ENCODE data around the gene PNMA1.

Gene PNMA1

GRCh38 chr14:73751157-73751691 is 37.0 kb upstream of the PNMA1 start:
- DNase-seq (ENCODE audit: low read depth in 2 of 2), result no peak

DNA sequence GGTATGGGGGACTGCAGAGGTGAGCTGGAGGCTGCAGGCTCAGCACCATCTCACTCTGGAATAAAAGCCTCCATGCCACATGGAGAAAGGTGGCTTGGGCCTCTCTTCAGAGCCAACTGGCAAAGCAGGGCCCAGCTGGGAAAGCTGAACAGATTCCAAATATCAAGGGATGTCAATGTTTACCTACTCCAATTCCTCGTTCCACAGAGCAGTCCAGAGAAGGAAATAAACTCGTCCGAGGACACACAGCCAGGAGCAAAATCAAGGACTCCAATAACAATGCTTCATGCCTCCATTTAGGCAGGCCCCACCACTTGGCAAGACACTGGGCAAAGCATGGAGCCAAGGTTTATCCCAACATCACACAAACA is 36.3 kb upstream of the PNMA1 start:
- no peak for DNase-seq (ENCODE audit: low read depth in 2 of 2)

DNA sequence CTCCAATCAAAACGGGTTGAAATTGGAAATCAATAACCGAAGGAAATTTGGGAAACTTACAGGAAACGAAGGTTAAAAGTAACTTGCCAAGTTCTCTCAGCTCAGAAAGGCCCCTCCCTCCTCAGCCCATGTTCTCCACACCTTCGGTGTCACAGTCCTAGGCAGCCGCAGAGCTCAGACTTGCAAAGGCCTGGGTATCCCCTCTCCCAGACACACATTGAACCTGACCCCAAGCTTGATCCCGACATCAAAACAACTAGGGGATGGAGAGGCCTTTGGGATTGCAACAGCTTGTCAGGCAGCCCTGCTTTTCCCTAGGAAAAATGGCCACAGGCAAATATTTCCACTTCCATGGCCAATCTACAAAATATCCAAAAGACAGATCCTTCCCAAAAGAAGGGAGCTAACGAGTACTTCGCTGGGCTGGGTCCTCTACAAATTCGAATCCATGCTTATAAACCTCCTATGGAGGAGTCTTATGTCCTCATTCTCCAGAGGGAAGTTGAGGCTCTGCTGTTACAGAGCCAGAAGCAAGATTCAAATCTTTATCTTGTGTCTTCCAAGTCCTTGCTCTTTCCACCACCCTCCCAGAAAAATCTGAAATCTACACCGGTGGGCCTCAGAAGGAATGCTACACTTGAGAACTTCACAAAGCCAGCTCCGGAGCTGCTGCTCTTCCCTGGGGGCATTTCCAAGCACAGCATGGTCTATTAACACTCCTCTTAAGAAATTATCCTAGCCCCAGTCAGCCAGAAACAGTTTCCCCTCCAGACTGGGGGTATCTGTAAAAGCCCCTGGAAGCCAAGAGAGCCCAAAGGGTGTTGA is 35.7 kb upstream of the PNMA1 start:
- DNase-seq (ENCODE audit: low read depth in 2 of 2), result no peak

GRCh38 chr14:73748858-73749357 is 34.7 kb upstream of the PNMA1 start:
- DNase-seq (ENCODE audit: low read depth in 2 of 2), result no peak

DNA sequence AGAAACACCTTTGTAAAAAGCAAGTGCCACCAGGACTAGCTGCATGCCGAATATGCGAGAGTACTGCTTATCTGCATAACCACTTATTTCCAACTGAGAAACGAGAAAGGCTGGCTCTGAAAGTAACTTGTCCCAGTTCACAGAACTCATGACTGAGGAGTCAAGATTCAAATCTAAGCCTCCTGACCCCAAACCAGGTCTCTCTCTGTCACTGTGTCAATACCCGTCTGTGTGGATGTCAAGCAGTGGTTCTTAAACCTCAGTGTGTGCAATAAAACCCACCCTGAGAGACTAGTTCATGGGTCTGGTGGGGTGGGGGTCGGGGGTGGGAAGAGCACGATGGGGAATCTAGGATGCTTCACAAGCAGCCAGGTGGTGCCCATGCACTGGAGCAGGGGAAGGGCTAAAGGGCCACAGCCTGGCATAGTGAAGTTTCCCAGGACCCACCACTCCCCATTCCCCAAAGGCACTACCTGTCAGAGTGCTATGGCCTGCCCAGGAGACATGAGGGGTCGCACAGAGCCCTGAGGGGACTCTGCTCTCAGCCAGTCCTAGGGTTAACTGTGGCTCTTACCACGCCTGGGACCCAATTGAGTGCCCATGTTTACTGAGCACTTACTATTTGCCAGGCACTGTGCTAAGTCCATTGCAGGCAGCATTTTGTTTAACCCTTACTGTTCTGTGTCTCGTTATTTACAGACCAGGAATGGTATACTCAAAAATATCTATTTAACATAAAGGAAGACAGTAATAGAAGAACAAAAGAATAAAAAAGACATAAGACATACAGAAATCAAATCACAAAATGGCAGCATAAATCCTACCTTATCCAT is 33.4 kb upstream of the PNMA1 start:
- no peak for DNase-seq (ENCODE audit: low read depth in 2 of 2)

DNA sequence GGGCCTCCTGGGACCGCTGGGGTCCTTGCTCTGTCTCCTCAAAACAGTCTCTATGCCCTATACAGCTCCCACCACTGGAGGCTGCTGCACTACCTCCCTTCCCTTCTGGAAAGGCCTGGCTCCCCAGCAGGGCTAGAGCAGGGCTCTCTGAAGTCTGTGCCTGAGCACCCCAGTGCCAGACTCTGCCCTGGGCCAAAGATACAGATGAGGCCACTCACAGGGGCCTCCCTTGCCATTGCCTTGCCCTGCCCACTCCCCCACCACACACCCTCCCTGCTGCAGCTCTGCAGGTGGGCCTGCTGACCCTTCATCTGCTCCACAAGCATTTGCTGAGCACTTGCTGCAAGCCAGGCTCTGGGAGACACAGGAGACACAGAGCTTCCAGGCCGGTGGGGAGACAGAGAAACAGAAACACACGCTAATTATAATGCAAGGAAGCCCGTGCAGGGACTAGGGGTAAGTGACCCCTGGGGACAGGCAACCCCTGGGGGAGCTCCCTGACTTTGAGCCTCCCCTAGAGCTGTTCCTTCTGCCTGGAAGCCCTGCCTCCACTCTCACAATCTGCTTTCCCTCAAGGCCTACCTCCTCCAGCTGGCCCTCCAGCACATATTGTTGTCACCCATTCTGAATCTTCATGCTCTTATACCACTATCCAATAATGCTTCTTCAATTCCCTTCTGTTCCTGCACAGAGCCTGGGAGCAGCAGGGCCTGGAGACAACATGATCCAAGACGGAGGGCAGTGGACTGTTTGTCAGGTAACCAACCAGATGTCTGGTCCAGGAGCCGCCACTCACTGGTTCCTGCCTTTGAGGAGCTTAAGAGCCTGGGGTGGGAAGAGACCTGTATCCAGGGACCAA is 32.6 kb upstream of the PNMA1 start:
- no peak for DNase-seq (ENCODE audit: low read depth in 2 of 2)

GRCh38 chr14:73745571-73746519 is 31.7 kb upstream of the PNMA1 start:
- no peak for DNase-seq (ENCODE audit: low read depth in 2 of 2)

- DNase-seq (ENCODE audit: low read depth in 2 of 2), result no peak
Measured at GRCh38 chr14:73744874-73745529, 30.8 kb upstream of the PNMA1 start.

GRCh38 chr14:73744175-73744867 is 30.1 kb upstream of the PNMA1 start:
- no peak for DNase-seq (ENCODE audit: low read depth in 2 of 2)

- DNase-seq (ENCODE audit: low read depth in 2 of 2), result no peak
Measured at GRCh38 chr14:73743431-73743931, 29.3 kb upstream of the PNMA1 start.

GRCh38 chr14:73742520-73743238 is 28.5 kb upstream of the PNMA1 start:
- DNase-seq (ENCODE audit: low read depth in 2 of 2), result no peak

DNA sequence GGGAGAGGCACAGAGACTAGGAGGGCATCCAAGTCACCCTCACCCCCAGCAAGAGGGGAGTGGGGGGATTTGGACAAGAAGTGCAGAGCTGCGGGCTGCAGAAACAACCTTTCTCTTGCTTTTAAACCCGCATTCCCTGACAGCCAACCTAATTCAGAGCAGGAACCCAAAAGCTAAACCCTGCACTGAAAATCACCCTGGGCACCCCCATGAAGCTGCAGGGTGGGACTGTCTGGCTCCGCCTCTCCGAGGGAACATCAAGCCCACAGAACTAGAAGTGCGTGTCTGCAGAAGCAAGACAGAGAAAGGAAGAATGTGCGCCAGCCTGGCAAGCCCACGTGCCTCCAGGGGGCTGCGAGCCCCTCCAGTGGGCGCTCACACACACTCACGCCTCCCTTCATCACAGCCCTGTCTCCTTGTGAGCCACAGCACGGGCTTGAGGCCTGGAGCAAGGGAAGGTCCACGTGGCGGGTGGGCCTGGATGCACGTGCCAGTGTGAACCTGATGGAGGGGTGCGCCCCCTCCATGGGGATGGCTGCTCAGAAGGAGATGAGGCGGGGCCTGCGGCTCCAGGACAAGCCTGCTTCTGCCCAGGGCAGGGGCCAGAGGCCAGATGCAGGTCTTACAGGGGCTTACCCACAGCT is 27.8 kb upstream of the PNMA1 start:
- no peak for DNase-seq (ENCODE audit: low read depth in 2 of 2)

- peak; percentile 54 to 64 for DNase-seq (ENCODE audit: low read depth in 2 of 2)
Measured at GRCh38 chr14:73741386-73741875, 27.2 kb upstream of the PNMA1 start.

DNA sequence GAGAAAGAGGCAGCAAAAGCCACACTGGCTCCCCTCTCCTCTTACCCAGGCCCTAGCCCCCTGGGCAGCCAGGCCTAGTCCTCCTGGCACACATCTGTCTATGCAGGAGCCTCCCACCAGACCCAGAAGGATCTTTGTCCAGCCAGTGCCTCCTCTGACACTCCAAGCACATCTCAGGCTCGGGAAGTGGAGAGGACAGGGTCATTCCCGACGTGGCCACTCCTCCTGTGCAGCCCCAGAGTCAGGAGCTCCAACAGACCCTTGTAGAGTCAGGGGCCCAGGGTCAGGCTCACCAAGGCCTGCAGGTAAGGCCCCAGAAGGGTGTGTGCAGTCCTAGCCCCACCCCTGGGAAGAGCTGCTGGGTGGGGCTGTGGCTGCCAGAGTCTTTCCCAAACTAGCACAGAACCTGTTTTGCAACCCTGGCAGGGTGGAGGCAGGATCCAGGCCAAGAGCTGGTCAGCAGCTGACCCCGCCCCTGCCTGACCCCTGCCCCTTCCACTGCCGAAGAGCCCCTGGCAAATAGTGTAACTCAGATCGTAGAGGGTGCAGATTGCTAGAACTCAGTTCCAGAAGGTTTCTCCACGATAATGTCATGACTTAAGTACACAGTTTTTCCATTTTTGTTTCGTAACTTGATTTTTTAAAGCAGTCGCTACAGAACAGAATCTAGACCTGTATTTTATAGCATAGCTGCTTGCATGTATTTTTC is 26.6 kb upstream of the PNMA1 start:
- DNase-seq (ENCODE audit: low read depth in 2 of 2), result no peak

DNA sequence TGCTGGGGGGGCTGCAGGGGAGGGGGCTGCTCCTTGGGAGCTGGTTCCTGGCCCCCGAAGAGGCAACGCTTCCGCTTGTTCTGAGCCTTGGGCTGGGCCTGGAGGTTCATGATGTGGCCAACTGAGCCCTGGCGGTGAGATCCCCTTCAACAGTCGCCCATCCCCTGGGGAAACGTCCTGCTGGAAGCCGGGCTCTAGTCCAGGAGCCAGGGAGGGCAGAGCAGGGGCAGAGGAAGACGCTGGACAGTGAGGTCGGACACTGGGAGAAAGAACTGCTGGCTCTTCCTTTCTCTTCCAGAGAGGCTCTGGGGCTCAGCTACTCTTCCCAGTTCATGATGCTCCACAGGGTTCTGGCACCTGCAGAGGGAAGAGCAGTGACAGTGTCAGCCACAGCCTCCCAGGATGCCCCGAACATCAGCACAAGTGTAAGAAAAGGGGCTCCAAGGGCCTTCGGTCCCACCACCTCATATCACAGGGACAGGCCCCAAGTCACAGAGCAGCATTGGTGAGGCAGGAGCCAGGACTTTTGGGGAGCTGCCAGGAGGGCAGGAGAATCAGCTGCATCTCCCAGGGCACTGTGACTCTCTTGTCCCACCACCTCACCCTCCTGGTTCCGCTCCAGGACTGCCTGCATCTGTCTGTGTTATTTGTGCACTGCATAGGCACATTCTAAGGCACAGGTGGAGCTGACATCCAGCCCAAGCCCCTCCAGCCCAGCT is 25.9 kb upstream of the PNMA1 start:
- DNase-seq (ENCODE audit: low read depth in 2 of 2), result no peak

DNA sequence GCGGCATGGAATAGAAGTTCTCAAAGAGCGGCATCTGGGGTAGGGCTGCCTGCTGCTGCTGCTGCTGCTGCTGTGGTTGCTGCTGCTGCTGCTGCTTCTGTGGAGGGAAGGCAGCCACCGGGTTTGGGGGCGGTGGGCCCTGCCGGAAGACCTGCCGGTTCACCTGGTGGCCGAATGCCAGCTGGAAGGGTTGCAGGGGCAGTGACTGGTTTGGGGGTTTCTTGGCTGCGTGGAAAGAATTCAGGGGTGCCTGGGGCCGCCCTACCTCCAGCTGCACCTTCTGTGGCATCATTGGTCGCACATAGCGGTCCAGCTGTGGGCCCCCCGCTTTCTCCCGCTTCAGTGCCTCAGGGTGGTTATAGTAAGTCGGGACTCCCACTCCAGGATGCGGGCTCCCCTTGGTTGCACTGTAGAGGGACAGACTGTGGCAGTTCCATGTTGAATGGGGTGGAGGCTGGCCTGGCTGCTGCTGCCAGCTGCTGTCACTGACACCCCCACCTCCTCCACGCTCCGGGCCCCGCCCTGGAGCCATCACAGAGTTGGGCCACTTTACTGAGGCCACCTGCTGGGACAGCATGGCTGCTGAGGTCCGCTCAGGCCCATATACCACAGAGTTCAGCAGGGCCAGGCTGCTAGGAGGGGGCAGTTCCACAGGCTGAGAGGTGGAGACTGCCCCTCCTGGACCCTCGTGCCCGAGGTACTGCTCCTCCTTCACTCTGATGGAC is 25.2 kb upstream of the PNMA1 start:
- DNase-seq (ENCODE audit: low read depth in 2 of 2), result no peak
